Bronchial smooth muscle cell (primary cell): ENCODE data around the gene BTG3. TPM values are rescaled to one million over a fixed set of nuclear protein-coding genes. Genes with fewer than 3 reads are reported as not detected.

Experiments
- total RNA-seq: library from RNA; depleted of rRNA; stranded (reverse); fragments of >200 nt; gene quantifications from 2 replicates; pipeline ENCODE4 v1.2.1, GENCODE V29; 2014

BTG3 gene
- 9.8 and 10.6 TPM in 2 replicates for total RNA-seq

DNA sequence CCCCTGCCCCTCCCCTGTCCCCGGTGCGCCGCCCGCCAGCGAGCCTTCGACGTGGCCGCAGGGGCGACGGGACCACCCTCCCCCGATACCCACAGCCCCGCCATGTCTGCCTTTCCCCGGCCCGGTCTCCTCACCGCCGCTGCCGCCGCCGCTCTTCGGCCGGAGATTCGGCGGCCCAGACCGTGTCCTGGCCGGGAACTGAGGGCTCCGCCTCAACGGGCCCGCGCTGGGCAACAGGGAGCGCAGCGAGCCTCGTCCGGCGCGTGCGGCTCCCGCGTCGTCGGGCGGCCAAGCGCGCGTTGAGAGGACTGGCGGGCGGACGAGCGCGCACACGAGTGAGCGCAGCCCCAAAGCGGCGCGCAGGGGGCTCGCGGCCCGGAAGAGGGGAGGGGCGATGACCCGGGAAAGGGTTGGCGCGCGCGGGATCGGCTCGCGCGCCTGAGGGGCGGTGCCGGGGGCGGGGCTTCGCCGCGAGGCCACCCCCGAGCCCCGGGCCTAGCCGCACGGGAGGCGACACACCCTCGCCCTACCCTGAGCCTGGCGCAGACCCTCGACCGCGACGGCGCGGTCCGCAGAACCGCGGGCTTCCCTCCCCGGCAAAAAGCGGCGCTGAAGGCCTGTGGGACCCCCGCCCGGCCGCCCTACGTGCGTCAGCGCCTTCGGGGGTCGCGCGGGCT lies at the start of gene BTG3:
TSS of gene BTG3 (minus strand) at position 337 of the 677 bp plus-strand sequence. CDS start 3,757 bp downstream, outside the sequence.

Other genes starting within 250 kb of the BTG3 start
- gene CXADR, start 99.9 kb downstream of the BTG3 start, total RNA-seq: 0.16 and 0.26 TPM in 2 replicates
- gene C21orf91, start 206.5 kb upstream of the BTG3 start, total RNA-seq: 5.7 and 8.3 TPM in 2 replicates